ENCODE data around the gene RGS3.

- TF ChIP-seq CTCF (tag by site-specific recombination; IDR thresholded peaks at IDR 0.05) (no peak), BCL6B (tag by site-specific recombination; IDR thresholded peaks at IDR 0.05) (no peak), ZNF23 (tag by site-specific recombination; IDR thresholded peaks at IDR 0.05; ENCODE audit: borderline replicate concordance) (no peak), ZFP41 (tag by site-specific recombination; IDR thresholded peaks at IDR 0.05; ENCODE audit: borderline replicate concordance) (no peak), ZBTB1 (tag by site-specific recombination; IDR thresholded peaks at IDR 0.05) (no peak), KLF10 (tag by site-specific recombination; IDR thresholded peaks at IDR 0.05) (no peak), ZNF514 (tag by site-specific recombination; IDR thresholded peaks at IDR 0.05) (no peak), ZNF585B (tag by site-specific recombination; IDR thresholded peaks at IDR 0.05) (no peak), ZNF157 (tag by site-specific recombination; IDR thresholded peaks at IDR 0.05) (no peak), ZNF366 (tag by site-specific recombination; conservative IDR thresholded peaks at IDR 0.05) (no peak), ZBTB49 (tag by site-specific recombination; IDR thresholded peaks at IDR 0.05; ENCODE audit: low read depth) (no peak), ZNF121 (tag by site-specific recombination; IDR thresholded peaks at IDR 0.05) (no peak), KLF9 (tag by site-specific recombination; IDR thresholded peaks at IDR 0.05; ENCODE audit: low read depth) (no peak)
These were observed 119.2 kb downstream of the RGS3 start for GRCh38 chr9:113582698-113583200.

All from HEK293 (cell line).